PC-3 (cell line): ENCODE results near the gene ZXDC. TPM values are rescaled to one million over a fixed set of nuclear protein-coding genes. Genes with fewer than 3 reads are reported as not detected.

Source experiments
- ATAC-seq: fragments of 200-7000 bp; cut with Tn5 transposase; 2 replicates; pipeline ENCODE4 v1.9.1; 2020; ENCODE audit warnings: mild to moderate bottlenecking, moderate library complexity
- BruUV-seq: library from RNA; stranded (reverse); fragments of 400-500 nt; replicated peaks from 2 replicates; lab custom pipeline; 2021; lab: Mats Ljungman, UMichigan
- CTCF ChIA-PET: fragments of 300-600 bp; sonication (Branson Sonifier 250); formaldehyde crosslinking; loops from one replicate; lab custom pipeline; 2022; ENCODE audit warnings: antibody characterized with exemption; lab: Charles Lee
- POLR2A ChIA-PET: fragments of 300-600 bp; sonication (Branson Sonifier 250); formaldehyde crosslinking; loops from one replicate; lab custom pipeline; 2022; ENCODE audit warnings: antibody characterized with exemption; ENCODE audit not compliant: unreplicated experiment; lab: Charles Lee
- DNase-seq: peaks from one replicate; pipeline ENCODE4 v3.0.0-alpha.2; 2015
- H2AFZ ChIP-seq: fragments of 300-600 bp; sonication (generic); 2 replicates; pipeline ENCODE4 v1.6.0; 2016; ENCODE audit warnings: antibody characterized with exemption, low read length
- H3F3A ChIP-seq: fragments of 300-600 bp; sonication (generic); one replicate; pipeline ENCODE4 v1.6.0; 2017; ENCODE audit warnings: antibody characterized with exemption, low read length, control low read depth, mild to moderate bottlenecking; ENCODE audit not compliant: unreplicated experiment
- H3K27ac ChIP-seq: fragments of 300-600 bp; sonication (generic); 2 replicates; pipeline ENCODE4 v1.5.1; 2016; ENCODE audit warnings: mild to moderate bottlenecking, low read length
- H3K27me3 ChIP-seq: fragments of 300-600 bp; sonication (generic); 2 replicates; pipeline ENCODE4 v1.6.1; 2016; ENCODE audit warnings: low read length, mixed read lengths
- H3K36me3 ChIP-seq: fragments of 300-600 bp; sonication (generic); 2 replicates; pipeline ENCODE4 v1.6.1; 2016; ENCODE audit warnings: low read depth, mixed run types, low read length, mixed read lengths
- H3K4me1 ChIP-seq: fragments of 300-600 bp; sonication (generic); 2 replicates; pipeline ENCODE4 v1.5.1; 2016; ENCODE audit warnings: low read length; ENCODE audit not compliant: insufficient read depth
- H3K4me2 ChIP-seq: fragments of 300-600 bp; sonication (generic); 2 replicates; pipeline ENCODE4 v1.6.0; 2016; ENCODE audit warnings: low read length
- H3K4me3 ChIP-seq: fragments of 300-600 bp; sonication (generic); 2 replicates; pipeline ENCODE4 v1.5.1; 2016; ENCODE audit warnings: mild to moderate bottlenecking, low read length, mixed read lengths
- H3K79me2 ChIP-seq: fragments of 300-600 bp; sonication (generic); 2 replicates; pipeline ENCODE4 v1.6.1; 2017; ENCODE audit warnings: low read length, mixed read lengths
- H3K9ac ChIP-seq: fragments of 300-600 bp; sonication (generic); 2 replicates; pipeline ENCODE4 v1.6.0; 2016; ENCODE audit warnings: mild to moderate bottlenecking, low read length
- H3K9me2 ChIP-seq: fragments of 300-600 bp; sonication (generic); replicated peaks from 2 replicates; pipeline ENCODE4 v1.6.1; 2016; ENCODE audit warnings: mixed run types, low read length, mixed read lengths
- H3K9me3 ChIP-seq: fragments of 300-600 bp; sonication (generic); 2 replicates; pipeline ENCODE4 v1.6.1; 2016; ENCODE audit warnings: low read length, mixed read lengths
- H4K20me1 ChIP-seq: fragments of 300-600 bp; sonication (generic); 2 replicates; pipeline ENCODE4 v1.6.1; 2016; ENCODE audit warnings: low read length, mixed read lengths
- CTCF ChIP-seq: fragments of 300-600 bp; sonication (generic); conservative IDR thresholded peaks from 2 replicates; pipeline ENCODE4 v1.5.1; 2017; ENCODE audit warnings: antibody characterized with exemption, low read depth, mild to moderate bottlenecking, low read length
- EZH2 ChIP-seq: fragments of 300-600 bp; sonication (generic); IDR thresholded peaks from one replicate; pipeline ENCODE4 v1.6.1; 2017; ENCODE audit warnings: antibody characterized with exemption, mild to moderate bottlenecking, low read length; ENCODE audit not compliant: unreplicated experiment
- EZH2phosphoT487 ChIP-seq: fragments of 300-600 bp; sonication (generic); IDR thresholded peaks from 2 replicates; pipeline ENCODE4 v1.6.1; 2018; ENCODE audit warnings: mild to moderate bottlenecking, antibody characterized with exemption, low read length, borderline replicate concordance
- intact Hi-C: fragments of 100-400 bp; cut with micrococcal nuclease; formaldehyde crosslinking; loops from 2 replicates; pipeline ENCODE4 v1.9.0; 2023
- total RNA-seq: library from RNA; depleted of rRNA; stranded (reverse); fragments of >200 nt; gene quantifications from 2 replicates; pipeline ENCODE4 v1.2.3, GENCODE V29; 2014

The ZXDC gene
- total RNA-seq, 1 experiment from 2014 or later, result 18.7 TPM

DNA sequence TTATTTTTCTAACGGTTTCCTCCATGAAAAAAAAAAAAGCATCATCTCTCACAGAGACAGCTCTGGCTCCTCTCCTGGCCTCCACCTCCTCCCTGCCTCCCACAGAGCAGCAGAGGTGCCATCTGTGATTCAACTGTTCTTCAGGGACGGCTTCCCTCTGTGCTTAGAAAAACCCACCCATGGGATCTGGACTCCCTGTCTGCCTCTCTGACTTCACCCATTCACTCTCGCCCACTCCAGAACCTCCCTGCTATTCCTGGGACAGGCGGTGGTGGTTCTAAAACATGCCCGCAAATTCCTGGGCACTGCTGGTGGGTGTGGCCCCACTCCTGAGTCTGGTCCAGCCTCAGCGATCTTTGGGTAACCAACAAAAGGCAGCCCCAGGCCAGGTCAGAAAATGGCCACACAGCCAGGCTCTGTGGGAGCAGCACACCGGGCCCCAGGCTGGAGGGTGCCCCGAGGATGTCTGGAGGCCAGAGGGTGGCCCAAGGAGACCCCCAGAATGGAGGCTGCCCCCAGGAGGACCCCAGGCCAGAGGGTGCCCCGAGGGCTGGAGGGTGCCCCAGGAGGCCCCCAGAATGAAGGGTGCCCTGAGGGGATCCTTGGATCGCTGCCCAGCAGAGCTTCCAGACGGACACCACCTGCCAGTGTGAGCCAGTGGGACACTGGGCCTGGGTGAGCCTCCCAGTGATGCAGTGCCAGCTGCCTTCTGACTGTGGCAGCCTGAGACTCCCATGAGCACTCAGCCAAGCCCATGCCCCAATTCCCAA, 45.6 kb upstream of the ZXDC start:
- no peak overlapping the region for H3K4me3 ChIP-seq
- H3K27ac ChIP-seq, result no peak overlapping the region
- ATAC-seq (no peak), DNase-seq (no peak)
- POLR2A ChIA-PET, result no interaction called here
- H3K79me2 ChIP-seq, result no peaks in the 10 kb centered on the region
- no TSS peak for BruUV-seq
- H3F3A ChIP-seq, result no peaks in the 10 kb centered on the region
- no peak overlapping the region for H3K9ac ChIP-seq
- H4K20me1 ChIP-seq, result no peaks in the 10 kb centered on the region
- no peaks in the 10 kb centered on the region for H3K9me2 ChIP-seq
- no peaks in the 10 kb centered on the region for H3K9me3 ChIP-seq
- H3K36me3 ChIP-seq, result no peaks in the 10 kb centered on the region
- CTCF ChIA-PET, result no interaction called here
- TF ChIP-seq CTCF (no peak), EZH2phosphoT487 (no peak), EZH2 (no peak)
- H3K27me3 ChIP-seq, result peaks cover 13% of the 10 kb centered on the region
- intact Hi-C loops, result no loop called here
- H3K4me2 ChIP-seq, result no peak overlapping the region
- H3K4me1 ChIP-seq, result no peaks in the 10 kb centered on the region
- no peak overlapping the region for H2AFZ ChIP-seq

DNA sequence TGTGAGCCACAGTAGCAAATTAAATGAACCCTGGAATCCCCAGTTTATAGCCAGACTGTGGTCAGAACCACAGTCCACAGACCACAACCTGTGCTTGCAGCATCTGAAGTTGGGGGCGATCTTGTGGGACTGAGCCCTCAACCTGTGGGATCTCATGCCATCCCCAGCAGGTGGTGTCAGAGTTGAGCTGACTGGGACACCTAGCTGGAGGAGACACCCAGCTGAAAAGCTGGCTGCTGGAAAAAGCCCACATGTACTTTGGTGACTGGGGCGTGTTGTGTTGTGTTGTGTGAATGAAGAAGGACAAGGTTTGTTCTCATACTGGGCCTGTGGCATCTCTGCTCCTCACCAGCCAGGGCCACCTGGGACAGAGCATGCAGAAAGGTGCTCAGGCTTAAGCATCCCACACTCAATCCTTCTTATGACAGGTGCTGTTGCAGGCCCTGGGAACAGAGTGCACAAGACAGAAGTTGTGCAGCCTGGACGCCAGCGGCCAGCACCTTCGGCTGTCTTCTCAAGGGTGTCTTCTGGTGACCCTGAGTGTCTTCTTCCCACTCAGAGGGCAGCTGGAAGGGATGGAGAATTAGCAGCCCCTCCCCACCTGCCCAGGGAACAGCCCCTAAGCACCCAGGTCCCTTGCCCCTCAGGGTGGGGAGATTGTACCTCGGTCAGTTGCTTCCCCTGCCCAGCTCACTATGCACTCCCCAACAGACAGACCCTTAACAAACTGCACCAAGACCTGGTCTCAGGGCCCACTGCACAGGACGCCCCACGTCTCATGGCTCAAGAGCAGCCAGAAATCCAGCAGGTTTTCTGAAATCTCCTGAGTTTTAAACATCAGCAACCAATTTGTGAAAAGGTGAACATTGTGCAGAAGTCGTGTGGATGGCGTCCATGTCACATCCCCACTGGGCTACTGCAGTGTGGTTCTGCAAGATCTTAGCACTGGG, 44.1 kb upstream of the ZXDC start:
- Histone ChIP-seq H3K27me3 (peaks cover 13% of the 10 kb centered on the region), H3K9ac (no peak overlapping the region)
- POLR2A ChIA-PET, result no interaction called here

More for the DNA sequence above, 44.1 kb upstream of the ZXDC start:
- no peaks in the 10 kb centered on the region for H3K36me3 ChIP-seq
- H3K9me2 ChIP-seq, result no peaks in the 10 kb centered on the region
- no peaks in the 10 kb centered on the region for H4K20me1 ChIP-seq
- ATAC-seq (no peak), DNase-seq (no peak)
- CTCF ChIA-PET, result no interaction called here
- H3K4me3 ChIP-seq, result no peak overlapping the region
- no peaks in the 10 kb centered on the region for H3K9me3 ChIP-seq
- no peaks in the 10 kb centered on the region for H3K79me2 ChIP-seq
- no peak overlapping the region for H3K27ac ChIP-seq
- H3K4me2 ChIP-seq, result no peak overlapping the region
- no peaks in the 10 kb centered on the region for H3K4me1 ChIP-seq
- no peak for TF ChIP-seq CTCF
- no peak for TF ChIP-seq EZH2
- no peak for TF ChIP-seq EZH2phosphoT487
- BruUV-seq, result no TSS peak
- intact Hi-C loops, result no loop called here
- no peaks in the 10 kb centered on the region for H3F3A ChIP-seq
- H2AFZ ChIP-seq, result no peak overlapping the region
